ENCODE measurements around the gene ME2. TPM values are rescaled to one million over a fixed set of nuclear protein-coding genes. Genes with fewer than 3 reads are reported as not detected.

ME2 gene
- total RNA-seq, 1 experiment from 2014 or later: 59.8 TPM

DNA sequence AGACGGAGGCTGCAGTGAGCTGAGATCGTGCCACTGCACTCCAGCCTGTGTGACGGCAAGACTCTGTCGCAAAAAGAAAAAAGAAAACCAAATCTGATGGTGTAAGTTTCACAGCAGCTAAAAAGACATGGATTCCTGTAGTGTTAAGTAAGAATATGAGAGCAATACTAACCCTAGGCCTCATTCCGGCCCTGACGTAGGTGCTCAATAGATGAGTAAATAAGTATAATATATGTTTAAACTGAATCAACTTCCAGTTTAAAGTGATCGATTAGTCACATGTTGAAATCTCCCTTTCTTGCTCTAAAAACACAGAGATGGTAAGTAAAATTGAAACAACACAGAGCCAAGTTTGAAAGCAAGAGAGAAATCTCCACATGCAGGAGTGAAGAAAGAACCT lies 8.0 kb downstream of the ME2 start:
- H3K9me3 ChIP-seq: peaks cover 2% of the 10 kb centered on the region
- DNase-seq: no peak
- no peaks in the 10 kb centered on the region for H3K27me3 ChIP-seq
- H3K36me3 ChIP-seq: peaks cover 24% of the 10 kb centered on the region
- no peak overlapping the region for H3K4me3 ChIP-seq

DNA sequence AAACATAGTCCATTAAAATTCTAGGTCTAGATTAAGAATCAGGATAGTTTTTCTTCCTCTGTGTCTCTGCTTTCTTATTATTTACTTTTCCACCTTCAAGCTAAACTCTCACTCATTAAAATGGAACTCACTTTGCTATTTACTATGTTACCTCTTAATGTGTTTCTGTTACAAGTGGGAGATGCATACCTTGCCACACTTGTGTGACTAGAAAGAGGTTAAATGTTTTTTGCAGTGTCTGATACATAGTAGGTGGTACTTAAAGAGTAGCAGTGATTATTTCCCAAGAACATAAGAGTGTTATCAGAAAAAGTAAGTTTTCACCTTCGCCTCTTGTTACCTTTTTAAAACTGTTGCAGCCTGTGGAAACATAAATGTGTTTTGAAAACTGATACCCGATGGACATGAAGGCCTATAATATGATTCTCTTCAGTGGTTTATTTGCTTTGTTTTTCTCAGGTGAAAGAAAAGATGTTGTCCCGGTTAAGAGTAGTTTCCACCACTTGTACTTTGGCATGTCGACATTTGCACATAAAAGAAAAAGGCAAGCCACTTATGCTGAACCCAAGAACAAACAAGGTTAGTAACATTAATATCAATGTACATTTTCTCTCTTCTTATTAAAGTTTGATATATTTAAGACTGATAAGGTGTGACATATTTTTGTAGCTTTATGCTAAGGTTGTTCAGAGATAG lies 16.6 kb downstream of the ME2 start:
- no peak for DNase-seq
- no peaks in the 10 kb centered on the region for H3K27me3 ChIP-seq
- no peaks in the 10 kb centered on the region for H3K9me3 ChIP-seq
- peaks cover 14% of the 10 kb centered on the region for H3K36me3 ChIP-seq
- H3K4me3 ChIP-seq: no peak overlapping the region

GRCh38 chr18:50896093-50896492 lies 17.2 kb downstream of the ME2 start:
- Histone ChIP-seq H3K4me3 (no peak overlapping the region), H3K36me3 (peaks cover 14% of the 10 kb centered on the region), H3K9me3 (no peaks in the 10 kb centered on the region), H3K27me3 (no peaks in the 10 kb centered on the region)
- no peak for DNase-seq

DNA sequence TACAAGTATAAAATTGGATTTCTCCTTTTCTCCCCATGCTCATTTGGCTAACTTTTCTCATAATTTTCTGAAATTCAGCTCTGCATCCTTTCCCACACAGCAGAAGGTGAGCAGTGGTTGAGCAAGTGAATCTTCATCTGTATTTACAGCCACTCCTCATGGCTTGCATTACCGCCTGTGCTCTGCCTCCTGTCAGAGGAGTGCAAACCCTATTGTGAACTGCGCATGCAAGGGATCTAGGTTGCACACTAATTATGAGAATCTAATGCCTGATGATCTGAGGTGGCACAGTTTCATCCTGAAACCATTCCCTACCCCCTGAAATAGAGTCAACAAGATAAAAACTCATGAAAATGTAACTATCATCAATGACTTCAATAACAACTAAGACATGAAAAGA lies 20.0 kb downstream of the ME2 start:
- no peaks in the 10 kb centered on the region for H3K27me3 ChIP-seq
- H3K4me3 ChIP-seq: no peak overlapping the region
- H3K36me3 ChIP-seq: peaks cover 16% of the 10 kb centered on the region
- no peaks in the 10 kb centered on the region for H3K9me3 ChIP-seq
- no peak for DNase-seq

GRCh38 chr18:50902797-50903196 lies 23.9 kb downstream of the ME2 start:
- no peak for DNase-seq

GRCh38 chr18:50906843-50907242 lies 27.9 kb downstream of the ME2 start:
- Histone ChIP-seq H3K9me3 (no peaks in the 10 kb centered on the region), H3K36me3 (peaks cover 36% of the 10 kb centered on the region), H3K4me3 (no peak overlapping the region), H3K27me3 (no peaks in the 10 kb centered on the region)
- DNase-seq: no peak

More at GRCh38 chr18:50902797-50903196, 23.9 kb downstream of the ME2 start:
- Histone ChIP-seq H3K9me3 (no peaks in the 10 kb centered on the region), H3K4me3 (no peak overlapping the region), H3K27me3 (no peaks in the 10 kb centered on the region), H3K36me3 (peaks cover 30% of the 10 kb centered on the region)

- Histone ChIP-seq H3K36me3 (peaks cover 36% of the 10 kb centered on the region), H3K27me3 (no peaks in the 10 kb centered on the region), H3K9me3 (no peaks in the 10 kb centered on the region), H3K4me3 (no peak overlapping the region)
- DNase-seq: no peak
These were observed 30.3 kb downstream of the ME2 start for GRCh38 chr18:50909261-50909660.

DNA sequence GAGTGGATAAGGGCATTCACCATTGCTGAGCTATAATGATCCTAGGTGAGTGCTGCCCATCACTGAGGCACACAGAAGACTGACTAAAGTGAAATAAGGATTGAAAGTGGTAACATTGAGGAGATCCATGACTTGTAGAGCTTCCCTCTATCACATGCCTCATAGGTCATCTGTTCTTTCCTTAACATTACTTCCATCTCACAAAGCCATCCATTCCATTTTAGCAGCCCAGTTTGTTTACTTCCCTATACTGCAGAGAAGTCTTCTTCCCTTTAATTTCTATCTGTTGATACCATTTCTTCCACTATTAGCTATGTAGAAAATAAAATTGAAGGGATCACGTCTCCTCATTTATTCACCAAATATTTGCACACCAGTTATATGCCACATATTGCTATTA lies 32.1 kb downstream of the ME2 start:
- H3K9me3 ChIP-seq: no peaks in the 10 kb centered on the region
- H3K27me3 ChIP-seq: no peaks in the 10 kb centered on the region
- H3K36me3 ChIP-seq: peaks cover 28% of the 10 kb centered on the region
- no peak for DNase-seq
- H3K4me3 ChIP-seq: no peak overlapping the region

GRCh38 chr18:50917021-50917420 lies 38.1 kb downstream of the ME2 start:
- Histone ChIP-seq H3K9me3 (no peaks in the 10 kb centered on the region), H3K4me3 (no peak overlapping the region), H3K27me3 (no peaks in the 10 kb centered on the region), H3K36me3 (peaks cover 4% of the 10 kb centered on the region)
- no peak for DNase-seq

- no peaks in the 10 kb centered on the region for H3K9me3 ChIP-seq
- H3K36me3 ChIP-seq: peaks cover 14% of the 10 kb centered on the region
- no peak overlapping the region for H3K4me3 ChIP-seq
- DNase-seq: no peak
- no peaks in the 10 kb centered on the region for H3K27me3 ChIP-seq
These were observed 39.2 kb downstream of the ME2 start for GRCh38 chr18:50918153-50918552.

GRCh38 chr18:50924372-50924771 lies 45.5 kb downstream of the ME2 start:
- H3K9me3 ChIP-seq: peaks cover 3% of the 10 kb centered on the region; the same call in 1 of the 2 replicates
- peaks cover 49% of the 10 kb centered on the region for H3K36me3 ChIP-seq
- DNase-seq: no peak
- no peak overlapping the region for H3K4me3 ChIP-seq
- H3K27me3 ChIP-seq: no peaks in the 10 kb centered on the region; the same call in 1 of the 2 replicates

DNA sequence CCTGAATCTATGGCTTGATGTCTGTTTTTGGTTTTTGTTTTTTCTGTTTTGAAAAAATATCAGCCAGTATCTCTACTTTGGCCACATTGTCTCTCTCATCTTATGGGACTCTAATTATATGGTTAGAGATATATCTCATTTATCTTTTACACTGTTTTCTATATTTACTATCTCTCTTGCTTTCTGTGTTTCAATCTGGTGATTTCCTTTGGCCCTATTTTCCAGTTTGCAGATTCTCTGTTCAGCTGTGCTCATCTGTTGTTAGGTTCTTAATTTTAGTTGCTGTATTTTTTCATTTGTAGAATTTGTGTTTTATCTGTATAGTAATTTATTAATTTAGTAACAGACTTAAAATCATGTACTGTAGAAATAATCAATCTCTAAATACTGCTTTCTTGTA lies 47.6 kb downstream of the ME2 start:
- no peak for DNase-seq
- no peaks in the 10 kb centered on the region; the same call in 1 of the 2 replicates for H3K27me3 ChIP-seq
- no peak overlapping the region for H3K4me3 ChIP-seq
- peaks cover 51% of the 10 kb centered on the region for H3K36me3 ChIP-seq
- peaks cover 3% of the 10 kb centered on the region; the same call in 1 of the 2 replicates for H3K9me3 ChIP-seq

- Histone ChIP-seq H3K27me3 (no peaks in the 10 kb centered on the region; the same call in 1 of the 2 replicates), H3K9me3 (peaks cover 3% of the 10 kb centered on the region; the same call in 1 of the 2 replicates), H3K36me3 (peaks cover 41% of the 10 kb centered on the region), H3K4me3 (no peak overlapping the region)
- DNase-seq: no peak
These were observed 49.6 kb downstream of the ME2 start for GRCh38 chr18:50928551-50928950.

- Histone ChIP-seq H3K36me3 (peaks cover 11% of the 10 kb centered on the region), H3K4me3 (no peak overlapping the region)
These were observed 54.8 kb downstream of the ME2 start for GRCh38 chr18:50933684-50934083.

GRCh38 chr18:50934545-50935211 lies 55.8 kb downstream of the ME2 start:
- Histone ChIP-seq H3K36me3 (peaks cover 12% of the 10 kb centered on the region), H3K4me3 (no peak overlapping the region), H3K9me3 (no peaks in the 10 kb centered on the region), H3K27me3 (no peaks in the 10 kb centered on the region)
- DNase-seq: no peak

More at GRCh38 chr18:50933684-50934083, 54.8 kb downstream of the ME2 start:
- H3K27me3 ChIP-seq: no peaks in the 10 kb centered on the region
- H3K9me3 ChIP-seq: no peaks in the 10 kb centered on the region
- DNase-seq: no peak

DNA sequence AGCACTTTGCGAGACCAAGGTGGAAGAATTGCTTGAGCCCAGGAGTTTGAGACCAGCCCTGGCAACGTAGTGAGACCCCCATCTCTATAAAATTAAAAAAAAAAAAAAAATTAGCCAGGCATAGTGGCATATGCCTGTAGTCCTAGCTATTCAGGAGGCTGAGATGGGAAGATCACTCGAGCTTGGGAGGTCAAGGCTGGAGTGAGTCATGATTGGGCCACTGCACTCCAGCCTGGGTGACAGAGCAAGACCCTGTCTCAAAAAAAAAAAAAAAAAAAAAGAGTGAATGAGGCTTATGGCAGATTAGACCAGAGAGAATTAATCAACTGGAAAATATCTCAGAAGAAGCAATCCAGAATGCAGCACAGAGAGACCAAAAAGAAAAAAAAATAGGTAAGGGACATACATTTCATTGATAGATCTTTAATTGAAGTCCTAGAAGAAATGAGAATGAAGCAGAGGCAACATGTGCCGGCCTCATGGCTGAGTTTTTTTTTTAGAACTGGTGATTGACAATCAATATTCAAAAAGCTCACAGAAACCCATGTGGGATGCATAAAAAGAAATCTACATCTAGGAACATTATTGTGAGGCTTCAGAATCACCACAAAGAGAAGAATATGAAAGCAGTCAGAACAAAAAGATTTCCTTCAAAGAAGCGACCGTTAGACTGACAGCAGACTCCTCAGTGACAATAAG lies 56.7 kb downstream of the ME2 start:
- Histone ChIP-seq H3K4me3 (no peak overlapping the region), H3K27me3 (no peaks in the 10 kb centered on the region), H3K9me3 (no peaks in the 10 kb centered on the region), H3K36me3 (peaks cover 16% of the 10 kb centered on the region)
- no peak for DNase-seq

DNA sequence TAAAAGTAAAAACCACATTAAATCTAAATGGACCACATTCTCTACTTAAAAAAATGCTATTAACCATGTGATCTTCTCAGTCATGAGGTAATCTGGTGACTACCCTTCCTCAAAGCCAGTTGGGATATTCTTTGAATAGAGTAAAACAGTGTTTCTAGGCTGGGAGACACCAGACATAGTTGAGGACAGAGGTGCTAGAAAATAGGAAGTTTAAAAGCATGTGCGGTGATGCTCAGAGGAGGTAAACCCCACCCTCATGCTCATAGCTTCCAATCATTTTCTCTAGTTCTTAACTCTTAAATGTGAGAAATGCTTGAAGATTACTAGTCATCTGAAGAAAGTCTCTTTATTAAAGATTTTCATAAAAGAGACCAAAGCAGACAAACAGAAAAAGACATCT lies 58.3 kb downstream of the ME2 start:
- Histone ChIP-seq H3K27me3 (no peaks in the 10 kb centered on the region), H3K4me3 (no peak overlapping the region), H3K9me3 (no peaks in the 10 kb centered on the region), H3K36me3 (peaks cover 11% of the 10 kb centered on the region)
- DNase-seq: no peak

All from MG63 (cell line).